HepG2 (cell line): ENCODE measurements around the gene NPFFR1. TPM values are rescaled to one million over a fixed set of nuclear protein-coding genes. Genes with fewer than 3 reads are reported as not detected.

Experiments used
- ATAC-seq: fragments of 200-7000 bp; cut with Tn5 transposase; 3 replicates; pipeline ENCODE4 v1.9.1; 2020; ENCODE audit warnings: mild to moderate bottlenecking, moderate library complexity
- BruUV-seq: library from RNA; stranded (reverse); fragments of 400-500 nt; replicated peaks from 2 replicates; lab custom pipeline; 2021; lab: Mats Ljungman, UMichigan
- CTCF ChIA-PET: fragments of 300-600 bp; formaldehyde crosslinking; extraction: SDS; loops from one replicate; lab custom pipeline; 2021; ENCODE audit warnings: low total read pairs, inconsistent platforms, low intra/inter-chr PET ratio; lab: Yijun Ruan, JAX
- POLR2A ChIA-PET: fragments of 350-600 bp; sonication (Branson Sonifier 250); formaldehyde crosslinking; loops from one replicate; lab custom pipeline; 2020; ENCODE audit warnings: antibody characterized with exemption, inconsistent platforms; lab: Yijun Ruan, JAX
- DNase-seq: peaks from one replicate; pipeline ENCODE4 v3.0.0-alpha.2; 2015; ENCODE audit warnings: low spot score
- FAIRE-seq: peaks from 3 replicates; lab custom pipeline; 2011; peaks lifted over from hg19 to GRCh38; lab: Jason Lieb, UNC
- H2AFZ ChIP-seq: one replicate; pipeline ENCODE4 v1.6.1; 2011; ENCODE audit warnings: low read length, inconsistent platforms
- H3K27ac ChIP-seq: fragments of 300-600 bp; 3 replicates; pipeline ENCODE4 v1.8.0; 2011; ENCODE audit warnings: mixed run types, mild to moderate bottlenecking, mixed read lengths, low read length, inconsistent platforms; ENCODE audit not compliant: insufficient read depth; ENCODE audit errors: extremely low read length
- H3K27me3 ChIP-seq, 2 experiments: fragments of 200-600 bp in 1 of 2; 2 replicates in 1 of 2; 3 replicates in 1 of 2; pipeline versions ENCODE4 v1.6.0 to v1.8.0; 2011; ENCODE audit warnings: low read length in 2 of 2, mild to moderate bottlenecking in 2 of 2, moderate library complexity in 2 of 2, inconsistent platforms in 1 of 2; ENCODE audit not compliant: insufficient read depth in 2 of 2, control insufficient read depth in 1 of 2
- H3K36me3 ChIP-seq, 2 experiments: fragments of 200-600 bp in 1 of 2; replicated peaks in 1 of 2; 2 replicates in 1 of 2; 3 replicates in 1 of 2; pipeline versions ENCODE4 v1.5.1 to v1.8.0; 2011; ENCODE audit warnings: low read length in 2 of 2, inconsistent platforms in 1 of 2; ENCODE audit not compliant: insufficient read depth in 2 of 2, control insufficient read depth in 1 of 2
- H3K4me1 ChIP-seq: 2 replicates; pipeline ENCODE4 v1.5.1; 2012; ENCODE audit warnings: low read length, inconsistent platforms; ENCODE audit not compliant: insufficient read depth
- H3K4me2 ChIP-seq: 2 replicates; pipeline ENCODE4 v1.6.0; 2011; ENCODE audit warnings: low read depth, low read length, inconsistent platforms
- H3K4me3 ChIP-seq, 3 experiments: fragments of 200-600 bp in 1 of 3; sonication (generic), shearing (Covaris generic) in 1 of 3; replicated peaks in 1 of 3; 2 replicates each; pipeline ENCODE4 v1.5.1; 2011 to 2016; ENCODE audit warnings: low read length in 3 of 3, inconsistent platforms in 2 of 3, low read depth in 2 of 3, mild to moderate bottlenecking in 2 of 3, control low read depth in 1 of 3, mixed read lengths in 1 of 3; ENCODE audit not compliant: insufficient read depth in 1 of 3
- H3K79me2 ChIP-seq: one replicate; pipeline ENCODE4 v1.6.1; 2011; ENCODE audit warnings: low read length, inconsistent platforms; ENCODE audit not compliant: insufficient read depth
- H3K9ac ChIP-seq: 2 replicates; pipeline ENCODE4 v1.6.0; 2011; ENCODE audit warnings: mild to moderate bottlenecking, low read depth, low read length, inconsistent platforms; ENCODE audit not compliant: insufficient read depth
- H3K9me3 ChIP-seq: 2 replicates; pipeline ENCODE4 v1.5.1; 2012; ENCODE audit warnings: mild to moderate bottlenecking, low read length
- H4K20me1 ChIP-seq: 2 replicates; pipeline ENCODE4 v1.6.0; 2011; ENCODE audit warnings: inconsistent platforms, mild to moderate bottlenecking, low read length, moderate library complexity; ENCODE audit not compliant: insufficient read depth
- ARHGAP35 ChIP-seq: sonication (generic); formaldehyde crosslinking; IDR thresholded peaks from 2 replicates; pipeline ENCODE4 v1.9.0; 2022; ENCODE audit warnings: mild to moderate bottlenecking, inconsistent platforms, moderate library complexity, missing genetic modification reagents, borderline replicate concordance
- MYNN ChIP-seq: sonication (generic); formaldehyde crosslinking; IDR thresholded peaks from 2 replicates; pipeline ENCODE4 v1.4.0; 2020; ENCODE audit warnings: mild to moderate bottlenecking, low read depth, missing genetic modification reagents
- PCBP1 ChIP-seq: fragments of 200-400 bp; formaldehyde crosslinking; IDR thresholded peaks from 2 replicates; pipeline ENCODE4 v1.6.1; 2017; ENCODE audit warnings: mild to moderate bottlenecking, low read depth, low read length, borderline replicate concordance
- TGIF2 ChIP-seq: IDR thresholded peaks from 2 replicates; pipeline ENCODE4 v1.6.1; 2016; ENCODE audit warnings: control low read depth, missing compliant biosample characterization
- ZNF160 ChIP-seq: sonication (generic); formaldehyde crosslinking; IDR thresholded peaks from 2 replicates; pipeline ENCODE4 v1.8.0; 2022; ENCODE audit warnings: mild to moderate bottlenecking, inconsistent platforms, missing genetic modification reagents
- ZNF564 ChIP-seq: sonication (generic); formaldehyde crosslinking; IDR thresholded peaks from 2 replicates; pipeline ENCODE4 v1.8.1; 2023; ENCODE audit warnings: mild to moderate bottlenecking, missing genetic modification reagents
- ZNF724P ChIP-seq: sonication (generic); formaldehyde crosslinking; IDR thresholded peaks from 2 replicates; pipeline ENCODE4 v1.8.0; 2022; ENCODE audit warnings: missing genetic modification reagents, borderline replicate concordance
- ZNF737 ChIP-seq: sonication (generic); formaldehyde crosslinking; IDR thresholded peaks from 2 replicates; pipeline ENCODE4 v1.5.0; 2020; ENCODE audit warnings: missing genetic modification reagents, mild to moderate bottlenecking, borderline replicate concordance
- WGBS: methylation state at CpG from one replicate; pipeline ENCODE4 v1.1.6; 2017; ENCODE audit warnings: low lambda C conversion rate; 5-methylcytosine and 5-hydroxymethylcytosine counted together
- in situ Hi-C: cut with HindIII; loops from 2 replicates; pipeline ENCODE4 v1.10.0; 2017; ENCODE audit warnings: low pct_unique_long_range_greater_than_20kb; ENCODE audit not compliant: extremely low pct_ligation_motif_present
- intact Hi-C: fragments of 100-400 bp; cut with micrococcal nuclease; formaldehyde crosslinking; loops from one replicate; pipeline ENCODE4 v1.10.0; 2022; ENCODE audit not compliant: unreplicated experiment
- polyA plus RNA-seq, 8 experiments: library from polyadenylated mRNA; depleted of rRNA in 3 of 8; stranded (reverse) in 7 of 8; unstranded in 1 of 8; fragments of >200 nt; fragmentation: Illumina TruSeq in 4 of 8; extraction: Trizol in 4 of 8; gene quantifications; 2 replicates each; pipeline versions ENCODE4 v1.2.1 to v1.2.3, GENCODE V29; 2011 to 2016; ENCODE audit warnings: low read depth in 4 of 8, missing spikeins in 1 of 8, mixed read lengths in 1 of 8; ENCODE audit not compliant: insufficient read depth in 1 of 8
- total RNA-seq, 5 experiments: library from RNA; depleted of rRNA; stranded (reverse); fragments of >200 nt; fragmentation: Illumina TruSeq; extraction: Trizol; gene quantifications; 2 replicates each; pipeline ENCODE4 v1.2.3, GENCODE V29; 2016; ENCODE audit warnings: low read depth in 1 of 5
- TF ChIP-seq, protein P1 (sequence below): IDR thresholded peaks from 2 replicates; pipeline ENCODE4 v1.6.1; 2016; ENCODE audit warnings: mild to moderate bottlenecking, missing biosample characterization, missing genetic modification reagents
- TF ChIP-seq, protein P2 (sequence below): sonication (generic); formaldehyde crosslinking; IDR thresholded peaks from 2 replicates; pipeline ENCODE4 v1.5.0; 2020; ENCODE audit warnings: missing genetic modification reagents
- TF ChIP-seq, protein P3 (sequence below): sonication (generic); formaldehyde crosslinking; conservative IDR thresholded peaks from 2 replicates; pipeline ENCODE4 v1.8.0; 2022; ENCODE audit warnings: mild to moderate bottlenecking, moderate library complexity, missing genetic modification reagents
- TF ChIP-seq, protein P4 (sequence below): sonication (generic); formaldehyde crosslinking; IDR thresholded peaks from 2 replicates; pipeline ENCODE4 v1.5.0; 2020; ENCODE audit warnings: mild to moderate bottlenecking, missing genetic modification reagents

Gene NPFFR1
- total and polyA plus RNA-seq, 2 of the 13 experiments (the other 11 are each of a cell fraction or from before 2014, with no cell fraction given): under 0.01 TPM; not detected in 1

DNA sequence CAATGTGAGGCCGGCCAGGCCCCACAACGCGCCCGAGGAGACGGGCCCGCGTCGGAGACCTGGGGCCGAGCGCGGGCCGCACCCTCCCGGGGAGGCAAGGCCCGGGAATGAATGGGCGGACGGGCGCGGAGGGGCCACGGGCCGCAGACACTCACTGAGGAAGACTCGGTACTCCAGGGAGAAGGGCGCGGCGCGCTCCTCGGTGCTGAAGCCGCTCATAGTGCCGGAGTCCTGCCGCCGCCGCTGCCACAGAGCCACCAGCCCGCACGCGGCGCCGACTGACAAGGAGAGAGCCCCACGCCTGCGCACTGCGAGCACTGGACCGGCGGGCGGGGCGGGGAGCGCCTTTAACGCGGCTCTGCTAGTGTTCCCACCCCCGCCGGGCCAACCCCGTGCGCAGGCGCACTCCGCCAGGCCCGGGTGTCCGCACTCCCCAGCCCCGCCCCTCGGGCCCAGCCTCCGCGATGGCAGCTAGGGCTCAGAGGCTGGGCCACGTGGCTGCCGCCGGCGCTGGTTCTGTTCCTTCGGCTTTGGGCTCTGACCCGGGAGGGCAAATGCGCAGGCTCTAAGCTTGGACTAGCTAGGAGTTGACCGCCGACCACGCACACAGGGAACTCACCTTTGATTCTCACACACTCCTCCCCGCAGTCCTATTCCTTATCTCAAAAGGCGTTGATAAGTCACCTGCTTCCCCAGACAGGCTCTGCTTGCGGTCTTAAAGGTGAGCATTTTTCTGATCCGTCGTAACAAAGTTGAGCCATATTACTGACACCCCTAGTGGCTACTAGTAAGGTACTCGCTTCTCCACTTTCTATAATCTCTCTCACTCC lies 50.5 kb downstream of the NPFFR1 start, which contains the start of gene PPA1 (continued):
- TF ChIP-seq, protein P1, sequence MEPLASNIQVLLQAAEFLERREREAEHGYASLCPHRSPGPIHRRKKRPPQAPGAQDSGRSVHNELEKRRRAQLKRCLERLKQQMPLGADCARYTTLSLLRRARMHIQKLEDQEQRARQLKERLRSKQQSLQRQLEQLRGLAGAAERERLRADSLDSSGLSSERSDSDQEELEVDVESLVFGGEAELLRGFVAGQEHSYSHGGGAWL: peak; percentile 94
- TF ChIP-seq TGIF2 (CRISPR knock-in tag): 0 out of 2 replicates have a peak, but pooled peaks have one; percentile 36

DNA sequence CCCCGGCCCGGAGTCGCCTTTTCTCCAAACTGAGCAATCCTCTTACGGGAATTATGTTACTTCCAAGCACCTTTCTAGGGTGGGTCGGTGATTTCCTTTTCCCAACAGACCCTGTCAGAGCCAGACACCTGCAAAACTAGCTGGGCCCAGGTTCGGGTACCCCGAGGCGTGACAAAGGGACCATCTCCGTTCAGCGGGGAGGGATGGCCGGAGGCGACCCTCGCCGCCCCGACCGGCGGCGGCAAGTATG lies 51.0 kb downstream of the NPFFR1 start:
- peaks cover 0 to 13% of the 10 kb centered on the region in 2 experiments; a peak in 4 of 5 replicates for H3K36me3 ChIP-seq
- peaks cover 68% of the 10 kb centered on the region for H3K4me1 ChIP-seq
- H3K4me2 ChIP-seq: peak overlapping the region; percentile 89
- peak overlapping the region; percentile 82 to 93 (median 86) for H3K4me3 ChIP-seq
- peaks cover 7% of the 10 kb centered on the region; the same call in 1 of the 2 replicates for H4K20me1 ChIP-seq
- H3K27ac ChIP-seq: peak overlapping the region; percentile 92
- no peak for ATAC-seq
- no peak overlapping the region for H2AFZ ChIP-seq
- peaks cover 45% of the 10 kb centered on the region for H3K79me2 ChIP-seq
- ChIA-PET CTCF (no interaction called here), POLR2A (interaction anchor here (0.7 to 3.0 kb wide), 19 partner anchors 9 to 1511 kb away, joined by 3 to 22 read pairs (median 6); partner anchors contain the start of genes CCAR1, EIF4EBP2, SAR1A and TYSND1)
- no peak for FAIRE-seq
- intact Hi-C loops (no loop called here), in situ Hi-C loops (no loop called here)
- no peaks in the 10 kb centered on the region; a peak in 1 of 5 replicates for H3K27me3 ChIP-seq
- WGBS: 0% methylated on average over 7 of the region's 18 CpGs
- no peak for DNase-seq
- TSS peak; percentile 87 for BruUV-seq
- peak overlapping the region; percentile 92 for H3K9ac ChIP-seq
- no peaks in the 10 kb centered on the region for H3K9me3 ChIP-seq
- TF ChIP-seq, protein P2, sequence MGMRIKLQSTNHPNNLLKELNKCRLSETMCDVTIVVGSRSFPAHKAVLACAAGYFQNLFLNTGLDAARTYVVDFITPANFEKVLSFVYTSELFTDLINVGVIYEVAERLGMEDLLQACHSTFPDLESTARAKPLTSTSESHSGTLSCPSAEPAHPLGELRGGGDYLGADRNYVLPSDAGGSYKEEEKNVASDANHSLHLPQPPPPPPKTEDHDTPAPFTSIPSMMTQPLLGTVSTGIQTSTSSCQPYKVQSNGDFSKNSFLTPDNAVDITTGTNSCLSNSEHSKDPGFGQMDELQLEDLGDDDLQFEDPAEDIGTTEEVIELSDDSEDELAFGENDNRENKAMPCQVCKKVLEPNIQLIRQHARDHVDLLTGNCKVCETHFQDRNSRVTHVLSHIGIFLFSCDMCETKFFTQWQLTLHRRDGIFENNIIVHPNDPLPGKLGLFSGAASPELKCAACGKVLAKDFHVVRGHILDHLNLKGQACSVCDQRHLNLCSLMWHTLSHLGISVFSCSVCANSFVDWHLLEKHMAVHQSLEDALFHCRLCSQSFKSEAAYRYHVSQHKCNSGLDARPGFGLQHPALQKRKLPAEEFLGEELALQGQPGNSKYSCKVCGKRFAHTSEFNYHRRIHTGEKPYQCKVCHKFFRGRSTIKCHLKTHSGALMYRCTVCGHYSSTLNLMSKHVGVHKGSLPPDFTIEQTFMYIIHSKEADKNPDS (CRISPR knock-in tag): 0 out of 2 replicates have a peak, but pooled peaks have one; percentile 5
- TF ChIP-seq ZNF737 (CRISPR knock-in tag): peak; percentile 52; the same call in 1 of the 2 replicates
- TF ChIP-seq PCBP1: 0 out of 2 replicates have a peak, but pooled peaks have one; percentile 10
- TF ChIP-seq ARHGAP35 (CRISPR knock-in tag): 0 out of 2 replicates have a peak, but pooled peaks have one; percentile 3
- 0 out of 2 replicates have a peak, but pooled peaks have one; percentile 11 for TF ChIP-seq MYNN (CRISPR knock-in tag)
- TF ChIP-seq, protein P3, sequence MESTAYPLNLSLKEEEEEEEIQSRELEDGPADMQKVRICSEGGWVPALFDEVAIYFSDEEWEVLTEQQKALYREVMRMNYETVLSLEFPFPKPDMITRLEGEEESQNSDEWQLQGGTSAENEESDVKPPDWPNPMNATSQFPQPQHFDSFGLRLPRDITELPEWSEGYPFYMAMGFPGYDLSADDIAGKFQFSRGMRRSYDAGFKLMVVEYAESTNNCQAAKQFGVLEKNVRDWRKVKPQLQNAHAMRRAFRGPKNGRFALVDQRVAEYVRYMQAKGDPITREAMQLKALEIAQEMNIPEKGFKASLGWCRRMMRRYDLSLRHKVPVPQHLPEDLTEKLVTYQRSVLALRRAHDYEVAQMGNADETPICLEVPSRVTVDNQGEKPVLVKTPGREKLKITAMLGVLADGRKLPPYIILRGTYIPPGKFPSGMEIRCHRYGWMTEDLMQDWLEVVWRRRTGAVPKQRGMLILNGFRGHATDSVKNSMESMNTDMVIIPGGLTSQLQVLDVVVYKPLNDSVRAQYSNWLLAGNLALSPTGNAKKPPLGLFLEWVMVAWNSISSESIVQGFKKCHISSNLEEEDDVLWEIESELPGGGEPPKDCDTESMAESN (CRISPR knock-in tag): peak; percentile 29; the same call in 1 of the 2 replicates
- TF ChIP-seq ZNF724P: 0 out of 2 replicates have a peak, but pooled peaks have one; percentile 7
- TF ChIP-seq, protein P4, sequence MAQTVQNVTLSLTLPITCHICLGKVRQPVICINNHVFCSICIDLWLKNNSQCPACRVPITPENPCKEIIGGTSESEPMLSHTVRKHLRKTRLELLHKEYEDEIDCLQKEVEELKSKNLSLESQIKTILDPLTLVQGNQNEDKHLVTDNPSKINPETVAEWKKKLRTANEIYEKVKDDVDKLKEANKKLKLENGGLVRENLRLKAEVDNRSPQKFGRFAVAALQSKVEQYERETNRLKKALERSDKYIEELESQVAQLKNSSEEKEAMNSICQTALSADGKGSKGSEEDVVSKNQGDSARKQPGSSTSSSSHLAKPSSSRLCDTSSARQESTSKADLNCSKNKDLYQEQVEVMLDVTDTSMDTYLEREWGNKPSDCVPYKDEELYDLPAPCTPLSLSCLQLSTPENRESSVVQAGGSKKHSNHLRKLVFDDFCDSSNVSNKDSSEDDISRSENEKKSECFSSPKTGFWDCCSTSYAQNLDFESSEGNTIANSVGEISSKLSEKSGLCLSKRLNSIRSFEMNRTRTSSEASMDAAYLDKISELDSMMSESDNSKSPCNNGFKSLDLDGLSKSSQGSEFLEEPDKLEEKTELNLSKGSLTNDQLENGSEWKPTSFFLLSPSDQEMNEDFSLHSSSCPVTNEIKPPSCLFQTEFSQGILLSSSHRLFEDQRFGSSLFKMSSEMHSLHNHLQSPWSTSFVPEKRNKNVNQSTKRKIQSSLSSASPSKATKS: 0 out of 2 replicates have a peak, but pooled peaks have one; percentile 17
- no peak for TF ChIP-seq ZNF564 (CRISPR knock-in tag)
- 0 out of 2 replicates have a peak, but pooled peaks have one; percentile 6 for TF ChIP-seq ZNF160
